GM12878 (cell line): ENCODE results near the gene DFFA. TPM values are rescaled to one million over a fixed set of nuclear protein-coding genes. Genes with fewer than 3 reads are reported as not detected.
"Not testable (repeated sequence)": the region's sequence is repeated elsewhere in the genome, so short reads cannot be mapped to it uniquely, and the experiment has no call there.

Source experiments
- ATAC-seq: fragments of 200-7000 bp; cut with Tn5 transposase; 3 replicates; pipeline ENCODE4 v1.9.1; 2020; ENCODE audit warnings: mild to moderate bottlenecking, moderate library complexity
- BruUV-seq: library from RNA; stranded (reverse); fragments of 400-500 nt; replicated peaks from 2 replicates; lab custom pipeline; 2021; lab: Mats Ljungman, UMichigan
- CTCF ChIA-PET: fragments of 300-600 bp; sonication (Branson Sonifier 250); formaldehyde crosslinking; extraction: SDS; loops from one replicate; lab custom pipeline; 2021; ENCODE audit warnings: inconsistent platforms; lab: Yijun Ruan, JAX
- POLR2A ChIA-PET: fragments of 350-600 bp; formaldehyde crosslinking; extraction: SDS; loops from one replicate; lab custom pipeline; 2021; ENCODE audit warnings: inconsistent platforms; lab: Charles Lee
- RAD21 ChIA-PET: fragments of 300-600 bp; sonication (Branson Sonifier 250); formaldehyde crosslinking; loops from one replicate; lab custom pipeline; 2023; ENCODE audit warnings: antibody characterized with exemption; ENCODE audit not compliant: unreplicated experiment; lab: Charles Lee
- SMC1A ChIA-PET: fragments of 300-600 bp; sonication (Branson Sonifier 250); formaldehyde crosslinking; loops from one replicate; lab custom pipeline; 2023; ENCODE audit not compliant: unreplicated experiment, uncharacterized antibody; lab: Charles Lee
- DNase-seq: peaks from one replicate; pipeline ENCODE4 v3.0.0-alpha.2; 2011; ENCODE audit warnings: low read depth, low spot score
- FAIRE-seq: peaks from 3 replicates; lab custom pipeline; 2011; peaks lifted over from hg19 to GRCh38; lab: Jason Lieb, UNC
- H2AFZ ChIP-seq: 2 replicates; pipeline ENCODE4 v1.6.0; 2011; ENCODE audit warnings: low read depth, low read length, control low read depth; ENCODE audit not compliant: control insufficient read depth
- H3K27ac ChIP-seq: 2 replicates; pipeline ENCODE4 v1.5.1; 2011; ENCODE audit warnings: control low read depth; ENCODE audit not compliant: control insufficient read depth, insufficient read depth
- H3K27me3 ChIP-seq, 2 experiments: replicated peaks in 1 of 2; 2 replicates each; pipeline versions ENCODE4 v1.6.0 to v1.6.1; 2011; ENCODE audit warnings: low read length in 1 of 2; ENCODE audit not compliant: control insufficient read depth in 2 of 2, insufficient read depth in 2 of 2
- H3K36me3 ChIP-seq, 2 experiments: 2 replicates each; pipeline ENCODE4 v1.5.1; 2011; ENCODE audit warnings: low read length in 1 of 2; ENCODE audit not compliant: control insufficient read depth in 2 of 2, insufficient read depth in 2 of 2
- H3K4me1 ChIP-seq: 2 replicates; pipeline ENCODE4 v1.6.1; 2011; ENCODE audit warnings: mild to moderate bottlenecking, low read length, moderate library complexity, mixed read lengths; ENCODE audit not compliant: control insufficient read depth, insufficient read depth
- H3K4me2 ChIP-seq: 2 replicates; pipeline ENCODE4 v1.6.0; 2011; ENCODE audit warnings: control low read depth; ENCODE audit not compliant: control insufficient read depth, insufficient read depth
- H3K4me3 ChIP-seq: fragments of 200-600 bp; sonication (generic); 2 replicates; pipeline ENCODE4 v1.5.1; 2016
- H3K79me2 ChIP-seq: 2 replicates; pipeline ENCODE4 v1.6.0; 2011; ENCODE audit warnings: low read length; ENCODE audit not compliant: control insufficient read depth, insufficient read depth
- H3K9ac ChIP-seq: 2 replicates; pipeline ENCODE4 v1.8.0; 2011; ENCODE audit warnings: low read length, control low read depth, mixed read lengths; ENCODE audit not compliant: control insufficient read depth, insufficient read depth
- H3K9me3 ChIP-seq: replicated peaks from 3 replicates; pipeline ENCODE4 v1.5.1; 2011; ENCODE audit warnings: mild to moderate bottlenecking, low read length; ENCODE audit not compliant: control insufficient read depth, insufficient read depth
- H4K20me1 ChIP-seq: 2 replicates; pipeline ENCODE4 v1.6.0; 2011; ENCODE audit not compliant: control insufficient read depth, insufficient read depth
- CBFB ChIP-seq: IDR thresholded peaks from 2 replicates; pipeline ENCODE4 v1.6.1; 2016; ENCODE audit warnings: antibody characterized with exemption, low read depth
- CEBPZ ChIP-seq: fragments of 150-350 bp; IDR thresholded peaks from 2 replicates; pipeline ENCODE4 v1.6.1; 2016; ENCODE audit warnings: low read depth, low read length
- CREB1 ChIP-seq: IDR thresholded peaks from 2 replicates; pipeline ENCODE4 v1.6.1; 2012; ENCODE audit warnings: low read depth, mild to moderate bottlenecking, inconsistent platforms
- EZH2 ChIP-seq: IDR thresholded peaks from 2 replicates; pipeline ENCODE4 v1.6.1; 2012; ENCODE audit warnings: low read depth, mild to moderate bottlenecking, control low read depth, inconsistent platforms, low read length, borderline replicate concordance; ENCODE audit not compliant: control insufficient read depth
- MXI1 ChIP-seq: fragments of 150-350 bp; IDR thresholded peaks from 2 replicates; pipeline ENCODE4 v1.6.1; 2011; ENCODE audit warnings: low read depth, mild to moderate bottlenecking, inconsistent platforms, low read length, improper control_type of control experiment
- NFYB ChIP-seq: IDR thresholded peaks from 2 replicates; pipeline ENCODE4 v1.6.1; 2011; ENCODE audit warnings: low read depth, mild to moderate bottlenecking, low read length, improper control_type of control experiment, moderate library complexity; ENCODE audit not compliant: insufficient read depth
- PML ChIP-seq: IDR thresholded peaks from 2 replicates; pipeline ENCODE4 v1.6.1; 2012; ENCODE audit warnings: low read length, inconsistent platforms
- SMAD1 ChIP-seq: fragments of 450-650 bp; IDR thresholded peaks from 2 replicates; pipeline ENCODE4 v1.6.1; 2018; ENCODE audit warnings: mild to moderate bottlenecking, low read depth; ENCODE audit not compliant: partially characterized antibody
- SPI1 ChIP-seq: IDR thresholded peaks from 2 replicates; pipeline ENCODE4 v1.6.1; 2011; ENCODE audit warnings: low read depth, mild to moderate bottlenecking, low read length, moderate library complexity, borderline replicate concordance; ENCODE audit not compliant: insufficient read depth
- ZBTB33 ChIP-seq: fragments of 450-650 bp; IDR thresholded peaks from 2 replicates; pipeline ENCODE4 v1.6.1; 2017; ENCODE audit warnings: mild to moderate bottlenecking
- WGBS: methylation state at CpG from one replicate; pipeline ENCODE4 v1.1.6; 2016; ENCODE audit warnings: low lambda C conversion rate; ENCODE audit not compliant: insufficient replicate concordance, insufficient coverage; ENCODE audit errors: missing lambda C conversion rate; 5-methylcytosine and 5-hydroxymethylcytosine counted together
- in situ Hi-C: fragments of 300-500 bp; cut with MboI; formaldehyde crosslinking; loops from 9 replicates; pipeline ENCODE4 v1.14.3; 2018; ENCODE audit warnings: mixed read lengths
- intact Hi-C: fragments of 100-400 bp; cut with micrococcal nuclease; formaldehyde crosslinking; loops from one replicate; pipeline ENCODE4 v1.14.2; 2022; ENCODE audit not compliant: unreplicated experiment
- polyA plus RNA-seq, 11 experiments: library from polyadenylated mRNA; depleted of rRNA in 4 of 11; unstranded in 6 of 11; stranded (reverse) in 5 of 11; fragments of >200 nt; fragmentation: Nextera tagmentation in 4 of 11; fragmentation: Illumina TruSeq in 1 of 11; extraction: Ambion mirVana in 4 of 11; extraction: Trizol in 1 of 11; gene quantifications; 1 replicate in 1 of 11; 2 replicates in 10 of 11; pipeline versions ENCODE4 v1.2.1 to v1.2.3, GENCODE V29; 2011 to 2016; ENCODE audit warnings: inconsistent platforms in 2 of 11, missing spikeins in 2 of 11, low read depth in 1 of 11
- total RNA-seq, 4 experiments: library from RNA; depleted of rRNA in 3 of 4; stranded (reverse); fragments of >200 nt in 3 of 4; fragmentation: Illumina TruSeq in 1 of 4; extraction: Trizol in 1 of 4; gene quantifications; 2 replicates each; pipeline versions ENCODE4 v1.2.1 to v1.2.3, GENCODE V29; 2013 to 2021

DFFA gene
- total and polyA plus RNA-seq, 10 of the 15 experiments (the other 5 are each of a cell fraction or from before 2014, with no cell fraction given) = 37.4 to 83.8 (median 52.4) TPM

- H3K4me2 ChIP-seq, SMC1A ChIA-PET, H3K36me3 ChIP-seq, H3K79me2 ChIP-seq, H3K9me3 ChIP-seq: not testable (repeated sequence)
- 58% methylated on average over 16 of the region's 21 CpGs for WGBS
- CTCF ChIA-PET = interaction anchor here (0.6 to 1.1 kb wide), 2 partner anchors 69 to 483 kb away, joined by 3 read pairs; no protein-coding TSS in a partner anchor
- TF ChIP-seq NFYB = 0 out of 2 replicates have a peak, but pooled peaks have one; percentile 19
- TF ChIP-seq, all 136 proteins: peak for 1; not testable (repeated sequence) for 135
- H3K27ac ChIP-seq, FAIRE-seq, H3K9ac ChIP-seq, in situ Hi-C loops, RAD21 ChIA-PET, H4K20me1 ChIP-seq, POLR2A ChIA-PET, H3K4me1 ChIP-seq, H3K4me3 ChIP-seq, H3K27me3 ChIP-seq, ATAC-seq, DNase-seq, H2AFZ ChIP-seq, BruUV-seq: not testable (repeated sequence)
- intact Hi-C loops = loop anchor here (5.0 kb wide), 1 partner anchor 214 kb away; the partner anchor contains the start of gene KIF1B
Observed at GRCh38 chr1:10425826-10426534, 46.3 kb downstream of the DFFA start.

GRCh38 chr1:10424651-10425050 is 47.7 kb downstream of the DFFA start:
- SMC1A ChIA-PET = no interaction called here
- WGBS = 86% methylated on average over 8 of the region's 8 CpGs
- Histone ChIP-seq H3K9me3 (no peaks in the 10 kb centered on the region), H3K9ac (no peak overlapping the region), H3K27me3 (no peaks in the 10 kb centered on the region), H2AFZ (no peak overlapping the region), H3K36me3 (peaks cover 4% of the 10 kb centered on the region in 2 experiments; a peak in 3 of 4 replicates), H4K20me1 (no peaks in the 10 kb centered on the region), H3K27ac (no peak overlapping the region), H3K4me1 (peaks cover 5% of the 10 kb centered on the region), H3K79me2 (no peaks in the 10 kb centered on the region), H3K4me3 (no peak overlapping the region), H3K4me2 (no peak overlapping the region)
- RAD21 ChIA-PET = interaction anchor here (0.7 kb wide), 1 partner anchor 70 kb away, joined by 3 read pairs; no protein-coding TSS in a partner anchor
- no peak for DNase-seq
- POLR2A ChIA-PET = interaction anchor here (0.6 kb wide), 1 partner anchor 61 kb away, joined by 5 read pairs; no protein-coding TSS in a partner anchor
- FAIRE-seq = no peak
- in situ Hi-C loops = loop anchor here (5.0 kb wide), 1 partner anchor 552 kb away; no protein-coding TSS in a partner anchor
- ATAC-seq = no peak
- BruUV-seq = no TSS peak
- CTCF ChIA-PET = interaction anchor here (1.1 kb wide), 1 partner anchor 65 kb away, joined by 3 read pairs; no protein-coding TSS in a partner anchor
- intact Hi-C loops = loop anchor here (5.0 kb wide), 1 partner anchor 212 kb away; the partner anchor contains the start of gene KIF1B
- TF ChIP-seq CREB1 = no peak
- no peak for TF ChIP-seq MXI1
- no peak for TF ChIP-seq EZH2
- TF ChIP-seq CEBPZ = no peak
- TF ChIP-seq ZBTB33 = no peak
- TF ChIP-seq SMAD1 = no peak
- no peak for TF ChIP-seq PML
- TF ChIP-seq CBFB = no peak
- no peak for TF ChIP-seq SPI1
